AG09309 (cell line): ENCODE data around the gene FAM131C.

Experiments used
- DNase-seq: peaks from one replicate; pipeline ENCODE4 v3.0.0-alpha.2; 2010; ENCODE audit warnings: low read depth
- H3K4me3 ChIP-seq: 2 replicates; pipeline ENCODE4 v1.5.1; 2011; ENCODE audit warnings: mild to moderate bottlenecking, low read depth, low read length, moderate library complexity; ENCODE audit not compliant: control insufficient read depth
- TF ChIP-seq, protein P1 (sequence below): IDR thresholded peaks from 2 replicates; pipeline ENCODE4 v1.5.1; 2011; ENCODE audit warnings: mild to moderate bottlenecking, low read depth, low read length, inconsistent platforms; ENCODE audit not compliant: insufficient read depth, control insufficient read depth; ENCODE audit errors: missing control alignments

Gene FAM131C

DNA sequence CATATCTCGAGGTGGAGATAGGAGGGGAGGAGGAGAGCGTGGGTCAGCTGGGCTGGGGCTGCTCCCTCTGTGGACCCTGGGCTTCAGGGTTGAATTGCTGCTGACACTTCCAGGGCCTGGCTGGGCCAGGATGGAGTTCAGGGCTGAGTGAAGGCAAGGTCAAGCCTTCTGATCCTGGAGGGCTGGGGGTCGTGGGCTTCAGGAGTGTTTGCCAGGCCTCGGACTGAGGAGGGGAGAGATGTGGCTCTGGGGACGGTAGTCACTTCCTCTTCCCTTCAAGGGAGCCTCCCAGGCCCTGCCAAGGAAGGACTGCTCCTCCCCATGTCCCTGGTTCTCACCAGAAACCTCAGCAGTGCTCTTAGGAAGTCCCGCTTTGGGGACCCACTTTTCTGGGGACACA, 12.1 kb upstream of the FAM131C start:
- H3K4me3 ChIP-seq, result no peak overlapping the region
- TF ChIP-seq, protein P1, sequence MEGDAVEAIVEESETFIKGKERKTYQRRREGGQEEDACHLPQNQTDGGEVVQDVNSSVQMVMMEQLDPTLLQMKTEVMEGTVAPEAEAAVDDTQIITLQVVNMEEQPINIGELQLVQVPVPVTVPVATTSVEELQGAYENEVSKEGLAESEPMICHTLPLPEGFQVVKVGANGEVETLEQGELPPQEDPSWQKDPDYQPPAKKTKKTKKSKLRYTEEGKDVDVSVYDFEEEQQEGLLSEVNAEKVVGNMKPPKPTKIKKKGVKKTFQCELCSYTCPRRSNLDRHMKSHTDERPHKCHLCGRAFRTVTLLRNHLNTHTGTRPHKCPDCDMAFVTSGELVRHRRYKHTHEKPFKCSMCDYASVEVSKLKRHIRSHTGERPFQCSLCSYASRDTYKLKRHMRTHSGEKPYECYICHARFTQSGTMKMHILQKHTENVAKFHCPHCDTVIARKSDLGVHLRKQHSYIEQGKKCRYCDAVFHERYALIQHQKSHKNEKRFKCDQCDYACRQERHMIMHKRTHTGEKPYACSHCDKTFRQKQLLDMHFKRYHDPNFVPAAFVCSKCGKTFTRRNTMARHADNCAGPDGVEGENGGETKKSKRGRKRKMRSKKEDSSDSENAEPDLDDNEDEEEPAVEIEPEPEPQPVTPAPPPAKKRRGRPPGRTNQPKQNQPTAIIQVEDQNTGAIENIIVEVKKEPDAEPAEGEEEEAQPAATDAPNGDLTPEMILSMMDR, result no peak
- no peak for DNase-seq

DNA sequence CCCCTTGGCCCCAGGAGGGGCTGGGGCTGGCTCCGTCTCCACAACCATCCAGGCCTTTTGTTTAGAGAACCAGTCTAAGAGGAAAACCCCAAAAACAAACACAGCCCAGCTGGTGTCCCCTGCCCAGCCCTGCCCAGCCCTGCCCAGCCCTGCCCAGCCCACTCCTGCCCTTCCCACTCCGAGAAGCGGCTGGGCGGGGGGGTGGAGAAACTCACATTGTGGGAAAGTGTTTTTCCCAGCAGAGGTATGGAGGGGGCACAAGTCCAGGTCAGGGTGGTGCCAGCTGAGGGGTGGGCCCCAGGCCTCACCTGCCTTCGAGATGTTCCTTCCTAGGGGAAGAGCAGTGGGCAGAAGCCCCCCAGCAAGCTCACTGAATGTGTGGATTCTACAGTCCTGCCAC, 10.0 kb upstream of the FAM131C start:
- TF ChIP-seq, protein P1, result no peak

DNA sequence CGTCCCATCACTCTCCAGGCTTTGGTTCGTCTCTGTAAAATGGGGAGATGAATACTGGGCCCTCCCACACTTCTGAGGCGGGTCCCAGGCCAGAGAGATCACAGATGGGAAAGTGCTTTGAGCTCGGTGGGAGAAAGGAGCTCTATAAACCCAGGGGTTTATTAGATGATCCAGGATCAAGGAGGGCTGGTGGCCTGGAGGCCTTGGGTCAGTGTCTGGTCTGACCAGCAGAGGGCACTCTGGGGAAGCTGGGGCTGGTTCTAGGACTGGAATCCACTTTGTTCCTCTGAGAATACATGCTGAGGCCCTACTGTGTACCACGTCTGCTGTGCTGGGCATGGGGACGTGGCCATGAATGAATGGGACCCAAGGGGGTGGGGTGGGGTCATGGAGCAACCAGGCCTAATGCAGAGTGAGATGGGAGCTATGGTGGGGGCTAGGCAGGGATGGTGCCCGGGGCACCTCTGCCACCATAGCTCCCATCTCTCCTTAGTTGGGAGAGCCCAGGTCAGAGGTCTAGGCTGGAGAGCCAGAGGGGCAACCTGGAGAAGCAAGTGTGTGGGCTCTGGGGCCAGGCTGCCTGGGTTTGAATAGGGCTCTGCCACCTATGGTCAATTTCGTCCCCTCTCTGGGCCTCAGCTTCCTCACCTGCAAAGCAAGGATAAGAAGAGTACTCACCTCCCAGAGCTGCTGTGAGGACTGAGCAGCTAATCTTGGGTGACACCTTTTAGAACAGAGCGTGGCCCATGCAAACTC, 9.0 kb upstream of the FAM131C start:
- H3K4me3 ChIP-seq, result no peak overlapping the region
- DNase-seq, result no peak
- TF ChIP-seq, protein P1, result peak; percentile 95

More for the DNA sequence above, 10.0 kb upstream of the FAM131C start:
- no peak for DNase-seq
- H3K4me3 ChIP-seq, result no peak overlapping the region

DNA sequence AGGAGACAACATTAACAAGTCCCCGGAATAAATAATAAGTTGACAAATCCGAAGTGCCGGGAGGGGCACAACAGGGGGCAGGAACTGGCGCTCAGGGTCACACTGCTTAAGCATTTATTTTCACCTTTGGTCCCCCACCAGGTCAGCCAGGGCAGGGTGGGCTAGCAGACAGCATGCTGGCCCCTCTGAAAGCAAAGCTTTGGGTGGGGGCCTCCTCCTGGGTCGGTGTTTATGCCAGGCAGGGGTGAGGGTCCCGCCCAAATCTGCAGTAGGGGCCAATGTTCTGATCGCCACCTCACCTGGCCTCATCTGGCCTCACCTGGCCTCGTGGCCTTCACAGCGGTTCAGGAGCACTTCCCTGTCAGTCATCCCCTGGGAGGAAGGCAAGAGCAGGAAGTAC, 8.2 kb upstream of the FAM131C start:
- DNase-seq, result no peak
- no peak overlapping the region for H3K4me3 ChIP-seq
- TF ChIP-seq, protein P1, result no peak

DNA sequence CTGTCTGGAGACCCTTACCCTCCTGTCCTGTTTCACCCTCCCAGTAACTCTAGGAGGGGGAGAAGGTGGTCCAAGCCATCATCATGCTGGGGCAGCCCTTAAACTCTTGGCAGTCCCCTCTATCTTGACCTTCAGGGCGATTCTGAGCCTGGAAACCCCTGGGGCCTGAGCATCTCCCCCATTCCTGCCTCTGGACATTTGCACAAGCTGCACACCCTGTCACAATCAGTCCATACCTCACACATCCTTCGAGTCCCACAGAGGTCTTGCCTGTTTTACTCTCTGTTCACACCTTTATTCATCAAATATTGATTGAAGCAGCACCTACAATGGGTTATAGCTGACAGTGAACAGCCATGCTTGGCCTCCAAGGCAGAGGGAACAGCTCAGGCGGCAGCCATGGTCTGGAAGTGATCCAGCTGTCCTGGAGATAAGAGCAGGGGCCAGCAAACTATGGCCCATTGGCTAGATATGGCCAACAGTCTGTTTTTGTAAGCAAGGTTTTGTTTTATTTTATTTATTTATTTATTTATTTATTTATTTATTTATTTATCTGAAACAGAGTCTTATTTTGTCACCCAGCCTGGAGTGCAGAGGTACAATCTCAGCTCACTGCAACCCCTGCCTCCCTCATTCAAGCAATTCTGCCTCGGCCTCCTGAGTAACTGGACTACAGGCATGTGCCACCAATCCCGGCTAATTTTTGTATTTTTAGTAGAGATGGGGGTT, 7.1 kb upstream of the FAM131C start:
- TF ChIP-seq, protein P1, result no peak
- no peak overlapping the region for H3K4me3 ChIP-seq
- no peak for DNase-seq

DNA sequence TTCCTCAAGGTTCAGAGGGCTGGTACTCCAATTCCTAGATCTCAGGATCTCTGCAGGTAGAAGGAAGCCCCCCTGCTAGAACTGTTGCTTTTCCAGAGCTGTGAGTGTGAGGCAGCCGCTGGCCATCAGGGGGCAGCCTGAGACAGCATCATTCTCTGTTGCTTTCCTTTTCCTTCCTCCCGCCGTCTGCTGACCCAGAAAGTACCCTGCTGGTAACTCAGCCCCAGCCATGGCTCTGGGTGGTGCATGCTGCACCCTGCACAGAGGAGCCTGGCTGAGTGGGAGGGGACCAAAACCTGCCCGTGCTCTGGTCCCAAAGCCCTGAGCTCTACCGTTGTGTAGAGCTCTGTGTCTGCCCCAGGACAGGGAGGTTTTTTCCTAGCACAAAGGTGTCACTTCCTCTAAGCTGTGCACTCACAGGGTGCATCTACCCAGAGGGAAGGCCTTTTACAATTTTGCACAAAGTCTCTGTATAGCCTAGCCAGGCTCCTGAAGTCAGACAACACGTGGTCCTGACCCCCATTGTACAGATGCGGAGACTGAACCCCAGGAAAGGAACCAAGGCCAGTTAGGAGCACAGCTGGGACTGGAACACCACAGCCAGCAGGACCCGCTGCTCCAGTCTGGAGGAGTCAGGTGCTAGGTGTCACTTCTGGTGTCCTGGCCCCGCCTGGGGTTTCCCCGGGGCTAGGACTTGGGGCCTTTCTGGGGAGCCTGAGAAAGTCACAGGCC, 5.6 kb upstream of the FAM131C start:
- peak; percentile 17 for DNase-seq
- TF ChIP-seq, protein P1, result peak; percentile 94
- H3K4me3 ChIP-seq, result no peak overlapping the region
